K562 (cell line): Measurements from ENCODE around the gene CFAP97D1. TPM values are rescaled to one million over a fixed set of nuclear protein-coding genes. Genes with fewer than 3 reads are reported as not detected.

Experiments used
- ATAC-seq: fragments of 200-7000 bp; cut with Tn5 transposase; 3 replicates; pipeline ENCODE4 v1.9.1; 2020; ENCODE audit warnings: moderate library complexity
- BruUV-seq: library from RNA; stranded (reverse); fragments of 400-500 nt; replicated peaks from 2 replicates; lab custom pipeline; 2021; lab: Mats Ljungman, UMichigan
- CTCF ChIA-PET: fragments of 300-600 bp; formaldehyde crosslinking; extraction: SDS; loops from one replicate; lab custom pipeline; 2021; ENCODE audit warnings: low intra/inter-chr PET ratio; lab: Yijun Ruan, JAX
- POLR2A ChIA-PET: fragments of 300-600, 350-650 bp; sonication (Branson Sonifier 250); formaldehyde crosslinking; extraction: SDS; loops from one replicate; lab custom pipeline; 2021; ENCODE audit warnings: antibody characterized with exemption, inconsistent platforms; lab: Yijun Ruan, JAX
- DNase-seq, 4 experiments: peaks; one replicate each; pipeline versions ENCODE4 v3.0.0 to v3.0.0-alpha.2; 2011 to 2018; ENCODE audit warnings: low spot score in 3 of 4, mixed read lengths in 3 of 4; ENCODE audit errors: extremely low read depth in 1 of 4
- FAIRE-seq: peaks from 2 replicates; lab custom pipeline; 2011; peaks lifted over from hg19 to GRCh38; lab: Jason Lieb, UNC
- H2AFZ ChIP-seq: 2 replicates; pipeline ENCODE4 v1.6.0; 2011; ENCODE audit warnings: low read depth, low read length, control low read depth, inconsistent platforms
- H3K27ac ChIP-seq: fragments of 200-600 bp; 3 replicates; pipeline ENCODE4 v1.8.0; 2011; ENCODE audit warnings: low read depth, mild to moderate bottlenecking, control low read depth, inconsistent platforms, low read length, moderate library complexity, mixed read lengths; ENCODE audit errors: extremely low read depth
- H3K27me3 ChIP-seq, 2 experiments: fragments of 300-600 bp in 1 of 2; 2 replicates in 1 of 2; 3 replicates in 1 of 2; pipeline versions ENCODE4 v1.6.0 to v1.8.0; 2011; ENCODE audit warnings: inconsistent platforms in 2 of 2, low read length in 2 of 2, mild to moderate bottlenecking in 1 of 2, mixed read lengths in 1 of 2, moderate library complexity in 1 of 2; ENCODE audit not compliant: control insufficient read depth in 2 of 2, insufficient read depth in 2 of 2
- H3K36me3 ChIP-seq: fragments of 300-600 bp; 3 replicates; pipeline ENCODE4 v1.8.0; 2011; ENCODE audit warnings: mild to moderate bottlenecking, low read length, inconsistent platforms; ENCODE audit not compliant: control insufficient read depth, insufficient read depth
- H3K4me1 ChIP-seq, 2 experiments: fragments of 200-600 bp in 1 of 2; replicated peaks in 1 of 2; 2 replicates in 1 of 2; 3 replicates in 1 of 2; pipeline versions ENCODE4 v1.5.1 to v1.8.0; 2011; ENCODE audit warnings: inconsistent platforms in 2 of 2, low read length in 2 of 2, mild to moderate bottlenecking in 1 of 2, mixed read lengths in 1 of 2, moderate library complexity in 1 of 2; ENCODE audit not compliant: control insufficient read depth in 2 of 2, insufficient read depth in 2 of 2
- H3K4me2 ChIP-seq: 2 replicates; pipeline ENCODE4 v1.6.1; 2011; ENCODE audit warnings: low read length, control low read depth, inconsistent platforms, mixed read lengths; ENCODE audit not compliant: insufficient read depth
- H3K4me3 ChIP-seq: fragments of 200-600 bp; sonication (generic), shearing (Covaris generic); 2 replicates; pipeline ENCODE4 v1.5.1; 2016; ENCODE audit warnings: control low read depth, inconsistent platforms
- H3K79me2 ChIP-seq: fragments of 200-600 bp; 3 replicates; pipeline ENCODE4 v1.8.0; 2011; ENCODE audit warnings: low read length, inconsistent platforms; ENCODE audit not compliant: control insufficient read depth, insufficient read depth
- H3K9ac ChIP-seq, 2 experiments: 2 replicates each; pipeline versions ENCODE4 v1.6.0 to v1.6.1; 2011; ENCODE audit warnings: low read depth in 2 of 2, low read length in 2 of 2, control low read depth in 1 of 2, inconsistent platforms in 1 of 2, mild to moderate bottlenecking in 1 of 2, mixed read lengths in 1 of 2; ENCODE audit not compliant: insufficient read depth in 1 of 2
- H3K9me1 ChIP-seq: one replicate; pipeline ENCODE4 v1.6.0; 2011; ENCODE audit warnings: inconsistent platforms, mild to moderate bottlenecking, low read length, moderate library complexity; ENCODE audit not compliant: control insufficient read depth, insufficient read depth
- H3K9me3 ChIP-seq: replicated peaks from 2 replicates; pipeline ENCODE4 v1.5.1; 2011; ENCODE audit warnings: low read depth, low read length, inconsistent platforms; ENCODE audit not compliant: control insufficient read depth, insufficient read depth
- H4K20me1 ChIP-seq: replicated peaks from 2 replicates; pipeline ENCODE4 v1.6.1; 2011; ENCODE audit warnings: low read length, inconsistent platforms, mixed read lengths; ENCODE audit not compliant: control insufficient read depth, insufficient read depth
- CBFA2T3 ChIP-seq: fragments of 450-650 bp; IDR thresholded peaks from 2 replicates; pipeline ENCODE4 v1.6.1; 2017
- MAX ChIP-seq: sonication (generic); formaldehyde crosslinking; IDR thresholded peaks from 2 replicates; pipeline ENCODE4 v1.9.0; 2022; ENCODE audit warnings: mild to moderate bottlenecking, missing genetic modification reagents
- MED1 ChIP-seq: sonication (generic); formaldehyde crosslinking; IDR thresholded peaks from 2 replicates; pipeline ENCODE4 v1.8.1; 2023; ENCODE audit warnings: missing genetic modification reagents, borderline replicate concordance
- NCOA6 ChIP-seq: fragments of 450-650 bp; IDR thresholded peaks from 2 replicates; pipeline ENCODE4 v1.6.1; 2017; ENCODE audit warnings: mild to moderate bottlenecking
- RBM25 ChIP-seq: fragments of 200-400 bp; formaldehyde crosslinking; IDR thresholded peaks from 2 replicates; pipeline ENCODE4 v1.6.1; 2018; ENCODE audit warnings: low read length, low read depth, moderate library complexity; ENCODE audit not compliant: severe bottlenecking
- SAFB ChIP-seq: fragments of 200-400 bp; formaldehyde crosslinking; IDR thresholded peaks from 2 replicates; pipeline ENCODE4 v1.6.1; 2017; ENCODE audit warnings: low read depth, low read length, borderline replicate concordance
- SMARCC2 ChIP-seq: fragments of 450-650 bp; IDR thresholded peaks from 2 replicates; pipeline ENCODE4 v1.6.1; 2017; ENCODE audit warnings: antibody characterized with exemption, moderate library complexity, mild to moderate bottlenecking, low read depth
- ZNF23 ChIP-seq: fragments of 250-450 bp; sonication (Bioruptor Pico); IDR thresholded peaks from 2 replicates; pipeline ENCODE4 v1.4.0; 2020; ENCODE audit warnings: mild to moderate bottlenecking
- WGBS: fragments of 100-300 bp; shearing (Covaris generic); methylation state at CpG from one replicate; pipeline ENCODE4 v1.1.6; 2016; ENCODE audit warnings: low coverage, mixed read lengths; ENCODE audit not compliant: insufficient coverage; ENCODE audit errors: missing lambda C conversion rate; 5-methylcytosine and 5-hydroxymethylcytosine counted together
- in situ Hi-C: fragments of 300-500 bp; cut with MboI; formaldehyde crosslinking; loops from 4 replicates; pipeline ENCODE4 v1.15.0; 2018; ENCODE audit warnings: inconsistent platforms, mixed read lengths
- intact Hi-C: fragments of 100-400 bp; cut with micrococcal nuclease; formaldehyde crosslinking; loops from 2 replicates; pipeline ENCODE4 v1.14.2; 2022
- polyA plus RNA-seq, 8 experiments: library from polyadenylated mRNA; depleted of rRNA in 4 of 8; stranded (reverse) in 5 of 8; unstranded in 3 of 8; fragments of >200 nt; fragmentation: Nextera tagmentation in 2 of 8; fragmentation: Illumina TruSeq in 1 of 8; extraction: Ambion mirVana in 2 of 8; extraction: Trizol in 1 of 8; gene quantifications; 2 replicates each; pipeline versions ENCODE4 v1.2.1 to v1.2.3, GENCODE V29; 2011 to 2014; ENCODE audit warnings: inconsistent platforms in 1 of 8, missing spikeins in 1 of 8
- total RNA-seq, 7 experiments: library from RNA; depleted of rRNA in 6 of 7; stranded (reverse); fragments of >200 nt in 6 of 7; fragmentation: Illumina TruSeq in 2 of 7; extraction: Trizol in 2 of 7; gene quantifications; 2 replicates each; pipeline versions ENCODE4 v1.2.1 to v1.2.3, GENCODE V29; 2011 to 2021; ENCODE audit warnings: low replicate concordance in 1 of 7
- TF ChIP-seq, protein P1 (sequence below): IDR thresholded peaks from 3 replicates; pipeline ENCODE4 v1.6.1; 2011; ENCODE audit warnings: borderline replicate concordance, mild to moderate bottlenecking; ENCODE audit not compliant: insufficient read length, insufficient read depth
- TF ChIP-seq, protein P2 (sequence below), 2 experiments: fragments of 450-650 bp; IDR thresholded peaks; 2 replicates each; pipeline ENCODE4 v1.6.1; 2016; ENCODE audit warnings: mild to moderate bottlenecking in 2 of 2, borderline replicate concordance in 1 of 2, low read depth in 1 of 2, moderate library complexity in 1 of 2

Gene CFAP97D1
- total and polyA plus RNA-seq, 9 of the 15 experiments (the other 6 are each of a cell fraction or from before 2014, with no cell fraction given): not detected

DNA sequence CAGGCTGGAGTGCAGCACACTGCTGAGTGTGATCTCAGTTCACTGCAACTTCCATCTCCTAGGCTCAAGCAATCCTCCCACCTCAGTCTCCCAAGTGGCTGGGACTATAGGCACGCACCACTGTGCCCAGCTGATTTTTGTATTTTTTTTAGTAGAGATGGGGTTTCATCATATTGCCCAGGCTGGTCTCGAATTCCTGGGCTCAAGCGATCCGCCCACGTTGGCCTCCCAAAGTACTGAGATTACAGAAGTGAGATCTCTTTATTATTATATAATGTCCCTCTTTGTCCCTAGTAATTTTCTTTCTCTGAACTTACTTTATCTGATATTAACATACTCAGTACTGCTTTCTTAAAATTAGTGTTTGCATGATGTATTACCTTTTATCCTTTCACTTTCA, 8.3 kb downstream of the CFAP97D1 start:
- no peaks in the 10 kb centered on the region for H3K9me1 ChIP-seq
- no peak for TF ChIP-seq RBM25
- TF ChIP-seq NCOA6: no peak
- TF ChIP-seq, protein P1, sequence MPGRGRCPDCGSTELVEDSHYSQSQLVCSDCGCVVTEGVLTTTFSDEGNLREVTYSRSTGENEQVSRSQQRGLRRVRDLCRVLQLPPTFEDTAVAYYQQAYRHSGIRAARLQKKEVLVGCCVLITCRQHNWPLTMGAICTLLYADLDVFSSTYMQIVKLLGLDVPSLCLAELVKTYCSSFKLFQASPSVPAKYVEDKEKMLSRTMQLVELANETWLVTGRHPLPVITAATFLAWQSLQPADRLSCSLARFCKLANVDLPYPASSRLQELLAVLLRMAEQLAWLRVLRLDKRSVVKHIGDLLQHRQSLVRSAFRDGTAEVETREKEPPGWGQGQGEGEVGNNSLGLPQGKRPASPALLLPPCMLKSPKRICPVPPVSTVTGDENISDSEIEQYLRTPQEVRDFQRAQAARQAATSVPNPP: no peak
- TF ChIP-seq ZNF23 (CRISPR knock-in tag): no peak
- TF ChIP-seq SAFB: no peak
- no peak for TF ChIP-seq SMARCC2
- no peak for TF ChIP-seq MAX (CRISPR knock-in tag)
- TF ChIP-seq MED1 (CRISPR knock-in tag): no peak
- no peak for TF ChIP-seq CBFA2T3
- TF ChIP-seq, protein P2, sequence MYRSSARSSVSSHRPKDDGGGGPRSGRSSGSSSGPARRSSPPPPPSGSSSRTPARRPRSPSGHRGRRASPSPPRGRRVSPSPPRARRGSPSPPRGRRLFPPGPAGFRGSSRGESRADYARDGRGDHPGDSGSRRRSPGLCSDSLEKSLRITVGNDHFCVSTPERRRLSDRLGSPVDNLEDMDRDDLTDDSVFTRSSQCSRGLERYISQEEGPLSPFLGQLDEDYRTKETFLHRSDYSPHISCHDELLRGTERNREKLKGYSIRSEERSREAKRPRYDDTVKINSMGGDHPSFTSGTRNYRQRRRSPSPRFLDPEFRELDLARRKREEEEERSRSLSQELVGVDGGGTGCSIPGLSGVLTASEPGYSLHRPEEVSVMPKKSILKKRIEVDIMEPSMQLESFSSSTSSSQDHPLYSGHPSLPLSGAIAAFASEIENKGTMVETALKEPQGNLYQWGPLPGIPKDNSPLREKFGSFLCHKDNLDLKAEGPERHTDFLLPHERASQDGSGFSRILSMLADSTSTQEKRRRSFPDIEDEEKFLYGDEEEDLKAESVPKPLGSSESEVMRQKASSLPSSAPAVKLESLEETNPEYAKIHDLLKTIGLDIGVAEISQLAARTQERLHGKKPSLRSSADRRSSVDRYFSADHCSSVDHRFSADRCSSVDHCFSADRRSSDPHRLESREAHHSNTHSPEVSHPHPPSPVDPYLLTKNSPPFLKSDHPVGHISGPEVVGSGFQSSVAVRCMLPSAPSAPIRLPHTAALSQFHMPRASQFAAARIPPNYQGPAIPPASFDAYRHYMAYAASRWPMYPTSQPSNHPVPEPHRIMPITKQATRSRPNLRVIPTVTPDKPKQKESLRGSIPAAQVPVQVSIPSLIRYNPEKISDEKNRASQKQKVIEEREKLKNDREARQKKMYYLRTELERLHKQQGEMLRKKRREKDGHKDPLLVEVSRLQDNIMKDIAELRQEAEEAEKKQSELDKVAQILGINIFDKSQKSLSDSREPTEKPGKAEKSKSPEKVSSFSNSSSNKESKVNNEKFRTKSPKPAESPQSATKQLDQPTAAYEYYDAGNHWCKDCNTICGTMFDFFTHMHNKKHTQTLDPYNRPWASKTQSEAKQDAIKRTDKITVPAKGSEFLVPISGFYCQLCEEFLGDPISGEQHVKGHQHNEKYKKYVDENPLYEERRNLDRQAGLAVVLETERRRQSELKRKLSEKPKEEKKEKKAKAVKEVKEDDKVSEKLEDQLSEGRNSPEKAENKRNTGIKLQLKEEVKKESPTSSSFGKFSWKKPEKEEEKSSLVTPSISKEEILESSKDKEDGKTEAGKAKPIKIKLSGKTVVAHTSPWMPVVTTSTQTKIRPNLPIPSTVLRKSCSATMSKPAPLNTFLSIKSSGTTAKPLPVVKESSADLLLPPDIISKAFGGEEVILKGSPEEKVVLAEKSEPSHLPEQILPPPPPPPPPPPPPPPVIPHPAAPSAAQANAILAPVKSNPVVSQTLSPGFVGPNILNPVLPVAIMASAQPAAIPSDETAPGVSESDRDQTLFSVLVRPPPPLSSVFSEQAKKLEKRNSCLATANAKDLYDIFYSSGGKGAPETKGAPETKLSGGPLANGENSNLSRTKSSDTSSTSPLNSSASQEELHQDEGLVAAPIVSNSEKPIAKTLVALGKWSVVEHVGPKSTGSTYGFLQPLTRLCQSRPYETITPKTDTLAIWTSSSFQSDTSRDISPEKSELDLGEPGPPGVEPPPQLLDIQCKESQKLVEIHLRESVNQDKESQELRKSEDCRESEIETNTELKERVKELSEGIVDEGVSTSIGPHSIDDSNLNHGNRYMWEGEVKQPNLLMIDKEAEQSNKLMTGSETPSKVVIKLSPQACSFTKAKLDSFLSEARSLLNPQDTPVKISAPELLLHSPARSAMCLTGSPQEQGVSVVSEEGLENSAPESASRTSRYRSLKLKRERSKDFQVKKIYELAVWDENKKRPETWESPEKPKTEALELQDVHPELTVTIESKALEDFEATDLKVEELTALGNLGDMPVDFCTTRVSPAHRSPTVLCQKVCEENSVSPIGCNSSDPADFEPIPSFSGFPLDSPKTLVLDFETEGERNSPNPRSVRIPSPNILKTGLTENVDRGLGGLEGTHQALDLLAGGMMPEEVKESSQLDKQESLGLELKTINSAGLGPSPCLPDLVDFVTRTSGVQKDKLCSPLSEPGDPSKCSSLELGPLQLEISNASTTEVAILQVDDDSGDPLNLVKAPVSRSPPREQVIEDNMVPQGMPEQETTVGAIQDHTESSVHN (IDR thresholded peaks at IDR 0.05; ENCODE audit: borderline replicate concordance in 1 of 2, low read depth in 1 of 2): no peak
- 0% methylated on average over 5 of the region's 5 CpGs for WGBS
- ATAC-seq (no peak), FAIRE-seq (no peak), DNase-seq (no peak)
- H4K20me1 ChIP-seq: no peaks in the 10 kb centered on the region
- H3K4me3 ChIP-seq: no peak overlapping the region
- intact Hi-C loops (no loop called here), in situ Hi-C loops (no loop called here)
- ChIA-PET POLR2A (no interaction called here), CTCF (no interaction called here)
- H3K4me1 ChIP-seq: peaks cover 2 to 4% of the 10 kb centered on the region in 2 experiments; a peak in 4 of 5 replicates
- H3K79me2 ChIP-seq: no peaks in the 10 kb centered on the region
- no peaks in the 10 kb centered on the region for H3K36me3 ChIP-seq
- no peak overlapping the region for H2AFZ ChIP-seq
- H3K9ac ChIP-seq: no peak overlapping the region
- H3K27ac ChIP-seq: no peak overlapping the region
- no peak overlapping the region for H3K4me2 ChIP-seq
- H3K27me3 ChIP-seq: peaks cover 8 to 14% of the 10 kb centered on the region in 2 experiments; a peak in 4 of 5 replicates
- no peaks in the 10 kb centered on the region for H3K9me3 ChIP-seq
- BruUV-seq: no TSS peak
